Activated naive CD8-positive, alpha-beta T cell treated with anti-CD3 and anti-CD28 coated beads, Interleukin-2, amount 50 U/mL, for 16 hours (primary cell): ENCODE data around the gene DDIT4.
"Not testable (repeated sequence)": the region's sequence is repeated elsewhere in the genome, so short reads cannot be mapped to it uniquely, and the experiment has no call there.

Source experiments
- DNase-seq: peaks from one replicate; pipeline ENCODE4 v3.0.0-alpha.2; 2020; ENCODE audit warnings: low read depth, low spot score

Gene DDIT4, protein sequence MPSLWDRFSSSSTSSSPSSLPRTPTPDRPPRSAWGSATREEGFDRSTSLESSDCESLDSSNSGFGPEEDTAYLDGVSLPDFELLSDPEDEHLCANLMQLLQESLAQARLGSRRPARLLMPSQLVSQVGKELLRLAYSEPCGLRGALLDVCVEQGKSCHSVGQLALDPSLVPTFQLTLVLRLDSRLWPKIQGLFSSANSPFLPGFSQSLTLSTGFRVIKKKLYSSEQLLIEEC

DNA sequence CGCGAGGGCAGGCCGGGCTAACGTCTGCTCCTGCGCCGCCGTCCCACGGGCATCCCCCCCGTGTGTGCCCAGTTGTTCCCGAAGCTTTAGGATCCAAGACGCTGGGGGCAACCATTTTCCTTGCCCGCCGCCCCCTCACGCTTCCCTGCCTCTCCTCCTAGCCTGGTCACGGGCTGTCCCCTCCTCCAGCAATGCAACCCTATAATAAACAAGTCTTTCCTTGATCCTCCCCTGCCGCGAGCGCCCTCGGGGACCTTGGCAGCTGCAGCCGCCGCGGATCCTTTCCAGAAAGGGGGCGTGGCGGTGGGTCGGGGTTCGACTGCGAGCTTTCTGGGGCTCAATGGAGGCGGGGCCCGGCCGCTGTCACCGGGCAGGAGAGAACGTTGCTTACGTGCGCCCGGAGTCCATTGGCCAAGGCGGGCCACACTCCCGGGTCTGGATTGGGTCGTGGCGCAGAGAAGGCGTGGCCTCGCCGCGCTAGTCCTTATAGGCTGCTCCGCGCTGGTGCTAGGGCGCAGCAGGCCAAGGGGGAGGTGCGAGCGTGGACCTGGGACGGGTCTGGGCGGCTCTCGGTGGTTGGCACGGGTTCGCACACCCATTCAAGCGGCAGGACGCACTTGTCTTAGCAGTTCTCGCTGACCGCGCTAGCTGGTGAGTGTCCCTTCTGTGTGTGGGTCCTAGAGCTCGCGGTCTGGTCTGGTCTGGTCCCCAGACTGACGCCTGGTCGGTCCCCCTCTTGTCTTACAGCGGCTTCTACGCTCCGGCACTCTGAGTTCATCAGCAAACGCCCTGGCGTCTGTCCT, at the start of gene DDIT4:
TSS of gene DDIT4 (plus strand) at position 515 of the 803 bp plus-strand sequence. CDS start 293 bp downstream, outside the sequence.
- DNase-seq: peak; percentile 89

DNA sequence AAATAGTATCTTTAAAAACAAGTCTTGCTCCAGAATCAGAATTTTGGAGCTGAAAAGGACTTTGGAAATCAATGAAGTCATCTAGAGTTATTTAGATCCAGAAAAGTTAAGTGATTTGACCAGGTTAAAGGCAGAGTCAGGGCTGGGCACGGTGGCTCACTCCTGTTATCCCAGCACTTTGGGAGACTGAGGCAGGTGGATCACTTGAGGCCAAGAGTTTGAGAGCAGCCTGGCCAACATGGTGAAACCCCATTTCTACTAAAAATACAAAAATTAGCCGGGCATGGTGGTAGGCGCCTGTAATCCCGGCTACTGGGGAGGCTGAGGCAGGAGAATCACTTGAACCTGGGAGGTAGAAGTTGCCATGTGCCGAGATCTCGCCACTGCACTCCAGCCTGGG, 49.5 kb upstream of the DDIT4 start:
- not testable (repeated sequence) for DNase-seq

DNA sequence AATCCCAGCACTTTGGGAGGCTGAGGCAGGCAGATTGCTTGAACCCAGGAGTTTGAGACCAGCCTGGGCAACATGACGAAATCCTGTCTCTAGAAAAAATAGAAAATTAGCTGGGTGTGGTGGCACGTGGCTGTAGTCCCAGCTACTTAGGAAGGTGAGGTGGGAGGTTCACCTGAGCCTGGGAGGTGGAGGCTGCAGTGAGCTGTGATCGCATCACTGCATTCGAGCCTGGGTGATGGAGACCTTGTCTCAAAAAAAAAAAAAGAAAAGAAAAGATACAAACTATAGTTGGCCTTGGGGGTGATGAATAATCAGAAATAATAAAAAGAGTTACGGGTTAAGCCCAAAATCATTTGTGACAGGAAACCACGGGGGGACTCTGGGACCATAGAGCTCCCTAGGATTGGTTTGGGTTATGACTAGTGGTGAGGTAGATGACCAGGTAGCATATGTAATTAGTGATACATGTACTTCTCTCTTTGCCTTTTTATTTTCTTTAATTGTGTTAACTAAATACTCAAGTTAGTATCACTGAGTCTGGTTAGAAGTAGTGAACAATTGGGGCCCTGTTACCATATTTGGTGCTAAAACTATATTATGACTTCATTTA, 47.2 kb upstream of the DDIT4 start:
- DNase-seq: no peak

DNA sequence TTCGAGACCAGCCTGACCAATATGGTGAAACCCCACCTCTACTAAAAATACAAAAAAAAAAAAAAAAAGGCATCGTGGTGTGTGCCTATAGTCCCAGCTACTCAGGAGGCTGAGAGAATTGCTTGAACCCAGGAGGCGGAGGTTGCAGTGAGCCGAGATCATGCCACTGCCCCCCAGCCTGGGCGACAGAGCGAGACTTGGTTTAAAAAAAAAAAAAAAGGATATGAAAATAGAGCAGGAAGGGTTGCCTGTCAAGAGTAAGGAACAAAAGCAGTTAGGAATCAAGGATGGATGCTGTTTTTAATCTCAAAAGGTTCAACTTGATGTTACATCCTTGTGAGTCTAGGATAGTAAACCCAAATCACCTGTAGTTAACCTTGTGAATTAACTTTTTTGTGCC, 45.9 kb upstream of the DDIT4 start:
- no peak for DNase-seq

DNA sequence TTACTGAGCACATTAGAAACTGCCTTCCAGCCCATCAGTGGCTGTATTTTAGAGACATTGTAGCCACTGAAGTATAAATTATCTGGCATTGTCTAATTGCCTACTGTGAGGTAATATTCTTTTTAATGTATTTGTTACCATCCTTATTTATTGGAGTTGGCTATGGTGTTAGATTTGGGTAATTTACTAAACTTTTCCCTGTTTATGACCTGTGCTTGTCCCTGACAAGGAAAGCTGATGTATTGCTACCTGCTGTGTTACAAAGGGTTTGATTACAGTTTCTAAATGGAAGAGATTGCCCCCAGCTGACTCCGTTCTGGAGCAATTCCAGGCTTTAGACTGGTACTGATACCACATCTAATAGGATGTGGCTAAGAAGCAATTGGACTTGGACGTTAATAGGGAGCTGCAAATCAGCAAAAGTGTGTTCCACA, 45.4 kb upstream of the DDIT4 start:
- DNase-seq: no peak

DNA sequence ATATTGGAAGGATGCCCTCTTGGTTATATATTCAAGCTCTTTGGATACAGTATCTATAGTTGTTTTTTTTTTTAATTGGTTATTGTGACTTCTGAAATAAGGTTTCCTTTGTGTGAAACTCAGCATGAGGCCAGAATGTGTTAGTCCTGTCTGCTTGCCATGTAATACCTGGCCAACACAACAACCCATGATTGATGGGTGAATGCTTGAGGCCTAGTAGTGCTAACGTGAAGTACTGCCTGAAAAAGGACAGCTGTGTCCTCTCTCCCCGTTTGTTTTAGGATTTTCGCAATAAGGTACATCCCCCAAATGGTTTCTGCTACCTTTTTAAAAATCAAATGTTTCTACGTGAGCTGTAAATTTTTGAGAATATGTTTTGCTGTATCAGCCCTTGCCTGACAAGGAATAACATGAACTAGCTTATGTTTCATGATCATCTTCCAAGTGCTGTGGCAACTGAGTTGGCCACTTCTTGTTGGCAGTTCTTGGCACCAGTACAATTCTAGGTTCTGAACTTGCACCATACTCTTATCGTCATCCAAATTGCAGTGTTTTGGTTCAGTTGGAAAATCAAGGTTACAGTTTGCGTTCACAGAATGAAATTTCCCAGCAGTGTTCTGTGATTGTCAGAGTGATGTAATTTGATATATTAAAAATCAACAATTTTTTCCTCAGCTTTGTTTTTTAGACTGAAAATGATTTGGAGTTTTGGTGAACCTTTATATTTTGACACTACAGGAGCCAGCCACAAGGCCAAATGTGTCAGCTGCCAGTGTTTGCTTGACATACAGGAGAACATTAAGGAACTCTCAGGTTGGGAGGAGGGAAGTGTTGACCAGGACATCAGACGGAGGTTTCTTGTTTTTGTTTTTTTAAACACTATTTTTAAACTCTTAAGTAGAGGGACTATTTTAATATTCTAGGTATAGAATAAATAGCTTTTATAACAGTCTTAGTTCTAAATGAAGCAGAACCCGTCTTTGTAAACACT, 44.2 kb upstream of the DDIT4 start:
- no peak for DNase-seq

DNA sequence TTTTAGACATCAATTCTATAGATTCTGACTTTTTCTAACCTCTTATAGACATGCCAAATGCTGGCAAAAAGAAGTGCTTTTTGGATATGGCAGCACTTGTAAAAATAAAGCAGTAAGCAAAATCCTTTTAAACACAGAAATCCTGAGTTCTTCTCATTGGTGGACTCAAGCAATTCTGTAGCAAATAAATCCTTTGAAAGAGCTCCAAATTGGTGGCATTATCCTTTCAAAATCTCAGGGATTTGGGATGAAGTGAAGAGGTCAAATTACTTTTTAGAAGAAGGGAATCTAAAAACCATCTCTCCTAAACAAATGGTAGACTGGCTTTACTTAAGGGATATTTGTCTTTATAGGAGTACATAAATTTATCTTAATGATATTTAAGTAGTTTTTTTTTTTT, 40.1 kb upstream of the DDIT4 start:
- no peak for DNase-seq

DNA sequence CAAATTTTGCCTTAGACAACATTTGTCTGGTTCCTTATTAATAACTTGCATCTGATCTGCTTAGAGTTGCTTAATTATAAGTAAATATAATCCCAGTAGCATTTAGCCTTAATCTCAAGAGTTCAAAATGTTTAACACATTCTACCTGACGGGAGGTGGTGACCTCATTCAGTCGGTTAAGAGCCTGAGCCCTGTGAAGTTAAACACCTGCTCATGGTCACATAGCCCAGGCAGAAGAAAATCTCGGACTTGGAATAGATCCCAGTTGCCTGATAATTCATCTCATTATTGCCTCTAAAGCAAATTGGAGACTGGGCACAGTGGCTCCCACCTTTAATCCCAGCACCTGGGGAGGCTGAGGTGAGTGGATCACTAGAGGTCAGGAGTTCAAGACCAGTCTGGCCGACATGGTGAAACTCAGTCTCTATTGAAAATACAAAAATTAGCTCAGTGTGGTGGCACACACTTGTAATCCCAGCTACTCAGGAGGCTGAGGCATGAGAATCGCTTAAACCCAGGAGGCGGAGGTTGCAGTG, 39.1 kb upstream of the DDIT4 start:
- DNase-seq: no peak

DNA sequence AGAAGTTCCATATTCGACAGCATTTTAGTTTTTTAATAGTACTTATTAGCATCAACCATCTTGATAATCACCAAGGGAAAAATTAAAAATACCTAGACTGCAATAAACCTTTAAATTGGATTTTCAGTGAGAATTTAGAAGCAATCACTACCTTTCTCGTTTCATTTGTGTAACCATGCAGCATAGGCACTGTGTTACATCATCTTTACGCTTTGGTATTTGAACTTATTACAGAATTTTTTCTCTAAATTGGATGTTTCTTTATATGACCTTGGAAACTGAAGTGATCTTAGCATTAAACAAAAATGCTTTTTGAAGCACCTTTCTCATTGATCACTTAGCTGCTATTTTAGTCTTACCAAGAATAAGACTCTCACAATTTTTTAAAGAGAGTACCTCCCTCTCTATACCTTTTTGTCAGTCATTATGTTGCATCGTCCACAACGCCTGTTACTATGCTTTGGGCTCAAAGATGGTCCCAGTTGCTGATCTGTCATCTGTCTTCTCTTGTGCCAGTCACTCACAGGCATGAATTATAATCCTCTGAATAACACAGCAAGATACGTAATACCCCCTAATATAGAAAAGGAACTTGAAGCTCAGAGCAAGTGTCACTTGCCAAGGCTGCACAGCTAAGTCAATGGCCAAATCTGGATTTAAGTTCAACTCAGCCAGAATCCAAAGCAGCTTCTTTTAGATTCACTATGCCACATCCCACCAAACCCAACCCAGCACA, 38.0 kb upstream of the DDIT4 start:
- DNase-seq: no peak

DNA sequence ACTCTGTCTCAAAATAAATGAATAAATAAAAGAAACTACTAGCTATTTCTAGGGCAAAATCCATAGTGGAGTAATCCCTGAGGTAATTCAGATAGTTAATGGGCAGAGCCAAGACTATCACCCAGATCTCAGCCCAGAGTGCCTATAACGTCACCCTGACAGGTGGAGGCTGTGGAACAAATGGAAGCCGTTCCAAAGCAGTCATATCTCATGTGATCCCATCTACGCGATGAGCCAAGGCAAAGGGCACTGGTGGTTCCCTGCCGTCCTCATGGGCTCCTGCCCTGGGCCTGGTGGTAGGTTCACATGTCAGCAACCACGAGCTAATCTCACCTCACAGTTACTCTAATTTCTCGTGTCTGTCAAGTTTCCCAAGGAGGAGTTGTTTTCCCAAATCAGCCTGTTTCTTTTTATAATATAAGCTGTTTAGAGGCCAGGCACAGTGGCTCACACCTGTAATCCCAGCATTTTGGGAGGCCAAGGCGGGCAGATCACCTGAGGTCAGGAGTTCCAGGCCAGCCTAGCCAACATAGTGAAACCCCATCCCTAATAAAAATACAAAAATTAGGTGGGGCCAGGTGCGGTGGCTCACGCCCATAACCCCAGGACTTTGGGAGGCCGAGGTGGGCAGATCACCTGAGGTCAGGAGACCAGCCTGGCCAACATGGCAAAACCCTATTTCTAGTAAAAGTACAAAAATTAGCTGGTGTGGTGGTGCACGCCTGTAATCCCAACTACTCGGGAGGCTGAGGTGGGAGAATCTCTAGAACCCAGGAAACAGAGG, 35.1 kb upstream of the DDIT4 start:
- no peak for DNase-seq

DNA sequence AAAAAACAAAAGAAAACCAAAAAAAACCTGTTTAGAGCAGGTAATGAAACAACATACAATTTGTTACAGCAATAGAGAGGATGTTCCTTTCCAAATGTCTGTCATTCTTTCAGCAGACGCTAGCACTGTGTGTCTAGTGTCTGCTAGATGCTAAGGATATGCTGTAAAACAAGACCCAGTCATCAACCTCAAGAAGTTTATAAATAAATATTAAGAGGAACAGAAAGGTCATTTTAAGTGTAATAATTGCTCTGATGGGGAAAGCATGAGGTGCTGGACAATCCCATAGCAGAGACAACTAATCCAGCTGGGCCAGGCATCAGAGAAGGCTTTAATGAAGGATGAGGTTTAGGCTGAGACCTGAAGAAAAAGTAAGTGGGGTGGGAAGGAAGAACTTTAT, 34.3 kb upstream of the DDIT4 start:
- no peak for DNase-seq

DNA sequence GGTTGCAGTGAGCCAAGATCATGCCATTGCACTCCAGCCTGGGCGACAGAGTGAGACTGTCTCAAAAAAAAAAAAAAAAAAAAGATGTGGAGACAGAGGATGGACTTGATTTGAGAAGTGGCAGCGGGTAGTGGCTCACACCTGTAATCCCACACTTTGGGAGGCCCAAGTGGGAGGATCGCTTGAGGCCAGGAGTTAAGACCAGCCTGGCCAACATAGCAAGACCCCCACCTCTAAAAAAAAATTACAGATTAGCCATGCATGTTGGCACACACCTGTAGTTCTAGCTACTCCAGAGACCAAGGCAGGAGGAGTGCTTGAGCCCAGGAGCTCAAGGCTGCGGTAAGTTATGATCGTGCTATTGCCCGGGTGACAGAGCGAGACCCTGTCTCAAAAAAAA, 33.4 kb upstream of the DDIT4 start:
- DNase-seq: no peak

DNA sequence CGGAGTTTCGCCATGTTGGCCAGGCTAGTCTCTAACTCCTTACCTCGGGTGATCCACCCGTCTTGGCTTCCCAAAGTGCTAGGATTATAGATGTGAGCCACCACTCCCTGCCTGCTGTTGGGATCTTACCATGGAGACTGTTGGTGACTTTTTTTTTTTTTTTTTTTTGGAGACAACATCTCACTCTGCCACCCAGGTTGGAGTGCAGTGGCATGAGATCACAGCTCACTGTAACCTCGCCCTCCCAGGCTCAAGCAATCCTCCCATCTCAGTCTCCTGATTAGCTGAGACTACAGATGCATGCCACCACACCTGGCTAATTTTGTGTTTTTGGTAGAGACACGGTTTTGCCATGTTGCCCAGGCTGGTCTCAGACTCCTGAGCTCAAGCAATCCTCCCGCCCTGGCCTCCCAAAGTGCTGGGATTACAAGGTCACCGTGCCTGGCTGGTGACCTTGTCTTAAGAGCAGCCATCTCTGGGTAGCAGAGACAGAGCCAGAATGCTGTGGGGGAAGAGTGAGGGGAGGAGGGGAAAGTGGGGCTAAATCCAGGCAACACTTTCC, 32.0 kb upstream of the DDIT4 start:
- no peak for DNase-seq

DNA sequence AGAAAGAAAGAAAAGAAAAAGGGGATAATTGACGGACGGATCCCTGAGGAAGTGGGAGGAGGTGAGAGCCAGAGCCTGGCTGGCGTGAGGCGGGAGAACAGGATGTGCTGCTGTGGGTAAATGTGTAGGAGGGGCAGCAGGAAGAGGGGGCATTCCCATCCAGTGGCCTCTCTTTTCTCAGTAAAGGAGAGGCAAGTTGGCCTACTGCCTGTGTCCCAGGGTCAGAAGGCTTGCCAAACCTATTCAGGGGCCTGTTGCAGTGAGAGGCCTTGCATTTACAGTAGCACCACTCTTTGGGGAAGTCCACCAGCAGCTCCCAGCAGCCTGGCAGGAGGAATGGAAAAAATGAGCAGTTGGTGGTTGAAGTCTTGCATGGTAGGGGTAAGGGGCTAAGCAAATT, 31.0 kb upstream of the DDIT4 start:
- no peak for DNase-seq

DNA sequence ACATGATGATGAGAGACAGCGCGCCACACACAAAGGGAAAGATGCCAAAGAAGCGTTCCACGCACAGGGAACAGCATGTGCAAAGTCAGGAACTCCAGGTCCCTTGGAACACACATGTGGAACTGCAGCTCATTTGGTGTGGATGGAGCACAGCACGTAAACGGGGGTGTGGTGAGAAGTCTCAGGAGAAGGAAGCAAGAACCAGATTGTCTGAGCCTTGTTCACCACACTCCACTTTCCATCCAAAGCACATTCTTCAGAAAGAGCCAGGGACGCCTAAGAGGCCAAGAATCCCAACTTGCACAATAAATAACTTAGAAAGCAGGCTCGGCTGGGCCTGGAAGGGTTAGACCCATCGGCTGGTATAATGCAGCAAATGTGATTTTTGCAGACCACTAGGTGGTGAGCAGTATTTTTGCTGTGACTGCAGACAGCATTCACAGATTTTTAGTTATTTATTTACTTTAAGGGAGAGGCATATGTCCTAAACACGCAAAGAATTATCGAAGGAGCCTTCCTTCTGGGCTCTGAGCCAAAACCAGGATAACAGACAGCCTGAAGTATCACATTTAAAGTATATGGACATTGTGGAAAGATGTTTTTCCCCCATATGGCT, 29.8 kb upstream of the DDIT4 start:
- DNase-seq: no peak

DNA sequence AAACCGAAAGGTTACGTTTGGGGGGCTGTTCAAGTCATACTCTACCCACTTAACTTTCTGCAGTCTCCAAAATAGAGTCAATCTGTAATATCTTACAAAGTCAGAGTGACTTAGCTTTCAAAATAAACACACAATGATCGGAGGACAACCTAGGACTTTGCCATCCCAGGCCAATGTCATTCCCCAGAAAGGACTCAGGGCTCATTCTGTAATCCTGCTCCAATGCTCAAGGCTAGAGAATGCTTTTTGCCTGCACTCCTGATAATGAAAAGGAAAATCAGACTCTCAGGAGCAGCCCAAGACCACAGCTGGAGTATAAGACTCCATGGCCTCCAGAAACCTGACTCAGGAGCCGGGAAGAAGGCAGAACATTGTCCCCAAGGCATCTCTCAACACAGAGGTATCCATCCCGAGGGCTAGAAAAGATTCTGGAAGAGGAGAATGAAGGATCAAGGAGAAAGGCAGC, 29.1 kb upstream of the DDIT4 start:
- DNase-seq: no peak

DNA sequence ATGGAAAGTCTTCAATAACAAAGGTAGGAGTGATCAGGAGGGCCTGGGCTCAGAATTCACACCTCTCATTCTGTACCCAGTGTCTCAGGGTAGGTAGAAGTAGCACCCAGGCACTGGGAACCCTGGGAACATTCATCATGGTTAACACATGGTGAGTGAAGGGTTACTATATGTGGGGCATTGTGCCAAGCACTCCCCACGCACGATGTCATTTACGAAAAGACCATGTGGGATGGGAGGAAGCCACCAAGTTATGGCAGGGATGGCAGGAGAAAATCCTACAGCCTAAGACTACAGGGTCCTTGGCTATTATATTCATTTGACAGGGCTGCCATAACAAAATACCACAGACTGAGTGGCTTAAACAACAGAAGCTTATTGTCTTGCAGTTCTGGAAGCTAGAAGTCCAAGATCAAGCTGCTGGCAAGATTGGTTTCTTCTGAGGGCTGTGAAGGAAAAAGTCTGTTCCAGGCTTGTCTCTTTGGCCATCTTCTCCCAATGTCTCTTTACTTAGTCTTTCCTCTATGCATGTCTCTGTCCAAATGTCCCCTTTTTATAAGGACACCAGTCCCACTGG, 27.7 kb upstream of the DDIT4 start:
- DNase-seq: no peak

DNA sequence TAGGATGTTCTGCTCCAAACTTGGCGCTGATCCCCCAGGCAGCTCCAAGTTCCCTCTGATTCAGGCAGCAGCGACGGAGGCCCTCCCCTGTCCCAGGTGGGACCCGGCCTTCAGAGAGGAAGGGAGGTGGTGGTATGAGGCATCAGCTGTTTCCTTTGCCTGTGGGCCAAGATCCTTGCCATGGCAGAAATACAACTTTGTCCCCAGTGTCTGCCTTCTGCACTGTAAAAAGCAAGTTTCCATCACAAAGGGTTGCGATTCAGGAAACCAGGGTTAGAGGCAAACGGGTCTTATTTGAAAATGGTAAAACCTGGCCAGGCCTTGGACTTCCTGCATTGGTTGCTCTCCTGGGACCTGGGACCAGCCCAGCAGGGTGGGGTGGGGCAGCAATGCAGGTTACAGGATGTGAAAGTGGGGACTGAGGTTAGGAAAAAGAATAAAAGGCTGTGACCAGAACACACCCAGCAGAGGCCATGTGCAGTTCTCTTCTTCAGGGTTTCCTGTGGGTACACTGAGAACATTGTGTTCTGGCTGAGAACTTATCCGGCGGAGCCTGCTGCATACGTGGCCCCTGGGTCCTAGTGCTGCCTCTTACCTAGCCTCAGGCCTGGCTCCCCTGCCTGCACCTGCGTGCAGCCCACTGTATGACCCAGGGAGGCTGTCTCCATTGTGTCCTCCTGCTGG, 25.1 kb upstream of the DDIT4 start:
- DNase-seq: peak; percentile 14
